Stimulated activated CD4-positive, alpha-beta T cell treated with anti-CD3 and anti-CD28 coated beads, Interleukin-12 subunit alpha, Interleukin-12 subunit beta, amount 100 ng/mL, for 48 hours (primary cell): ENCODE data around the gene FMC1.

Experiments used
- DNase-seq, 3 donors: peaks; one replicate each; pipeline ENCODE4 v3.0.0-alpha.2; 2020; ENCODE audit warnings: low read depth in 2 of 3, low spot score in 1 of 3

The FMC1 gene

DNA sequence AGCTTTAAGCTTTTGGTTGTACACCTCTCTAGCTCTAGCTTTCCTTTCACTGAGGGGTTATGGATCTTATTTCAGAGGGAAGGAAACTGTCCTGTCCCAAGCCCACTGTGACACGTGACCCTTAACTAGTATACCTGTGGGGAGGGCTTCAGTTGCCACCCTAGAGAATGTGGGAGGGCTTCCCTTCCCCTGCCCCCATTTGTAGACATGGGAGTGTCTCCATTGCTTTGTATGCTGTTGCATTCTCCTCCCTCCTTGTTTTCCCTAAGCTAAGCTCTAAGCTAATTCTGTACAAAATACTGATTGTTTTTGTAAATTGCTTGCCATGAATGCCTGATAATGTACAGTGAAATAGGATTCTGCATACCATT, 29.8 kb downstream of the FMC1 start:
- DNase-seq: no peak

DNA sequence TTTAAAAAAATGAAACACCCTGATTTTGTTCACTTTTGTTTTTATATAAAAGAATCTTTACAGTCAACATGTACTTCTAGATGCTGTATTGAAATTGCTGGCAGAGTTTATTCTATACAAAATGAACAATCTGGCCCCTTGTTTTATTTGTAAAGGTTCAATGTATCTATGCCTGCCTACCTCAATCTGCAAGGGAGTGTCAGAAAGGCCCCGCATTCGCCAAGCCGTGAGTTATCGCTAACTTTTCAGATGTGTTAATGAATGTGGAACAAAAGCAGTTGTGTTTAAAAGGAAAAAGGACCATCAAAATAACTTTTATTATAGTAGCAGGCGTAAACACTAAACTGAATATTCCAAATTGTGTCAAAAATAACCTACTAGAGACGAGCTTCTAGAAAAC, 33.1 kb downstream of the FMC1 start:
- DNase-seq: no peak

DNA sequence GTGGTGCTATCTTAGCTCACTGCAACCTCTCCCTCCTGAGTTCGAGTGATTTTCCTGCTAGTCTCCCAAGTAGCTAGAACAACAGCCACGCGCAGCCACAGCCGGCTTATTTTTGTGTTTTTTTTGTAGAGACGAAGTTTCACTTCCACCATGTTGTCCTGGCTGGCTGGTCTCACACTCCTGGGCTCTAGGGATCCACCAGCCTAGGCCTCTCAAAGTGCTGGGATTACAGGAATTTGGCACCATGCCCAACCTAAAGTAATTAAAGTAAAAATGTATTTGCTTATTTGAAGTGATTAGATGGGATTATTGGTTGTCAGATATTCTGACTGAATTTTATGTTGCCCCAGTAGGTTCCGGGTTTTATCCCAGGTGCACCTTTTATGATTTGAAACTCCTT, 41.3 kb downstream of the FMC1 start:
- DNase-seq: no peak

DNA sequence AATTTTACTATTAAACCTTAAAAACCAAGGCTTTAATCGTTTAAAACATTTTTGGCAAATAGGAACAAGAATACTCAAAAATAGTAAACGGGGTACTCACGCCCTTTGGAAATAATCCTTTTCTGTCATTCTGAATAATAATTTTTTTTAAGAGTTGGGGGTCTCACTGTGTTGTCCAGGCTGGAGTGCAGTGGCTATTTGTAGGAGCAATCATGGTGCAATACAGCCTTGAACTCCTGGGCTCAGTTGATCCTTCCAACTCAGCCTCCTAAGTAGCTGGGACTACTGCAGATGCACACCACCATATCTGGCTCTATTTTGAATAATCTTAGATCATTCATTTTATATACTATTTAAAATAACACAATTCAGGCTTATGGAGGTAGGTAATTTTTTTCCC, 43.5 kb downstream of the FMC1 start:
- DNase-seq: no peak

GRCh38 chr7:139387594-139387993, 46.5 kb downstream of the FMC1 start:
- DNase-seq: no peak

DNA sequence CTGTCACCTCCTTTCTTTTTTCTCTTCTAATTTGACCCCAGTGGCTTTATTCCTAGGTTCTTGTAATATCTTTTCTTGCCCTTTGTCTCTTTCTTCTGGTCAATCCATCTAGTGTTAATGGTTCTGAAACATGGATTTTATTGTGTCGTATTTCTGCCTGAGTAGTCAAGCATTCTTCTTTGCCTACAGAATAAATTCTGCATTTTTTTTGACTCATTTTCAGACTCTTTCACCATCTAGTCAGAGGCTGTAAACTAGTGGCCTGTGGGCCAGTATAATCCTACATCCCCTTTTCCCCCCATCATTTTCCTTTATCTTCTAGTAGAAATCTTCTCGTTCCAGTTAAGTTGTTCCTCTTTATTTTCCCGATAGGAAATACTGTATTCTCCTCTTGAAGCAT, 48.0 kb downstream of the FMC1 start:
- no peak for DNase-seq

- DNase-seq: no peak
These were observed 48.6 kb downstream of the FMC1 start for GRCh38 chr7:139389774-139390173.

- no peak for DNase-seq
These were observed 52.6 kb downstream of the FMC1 start for GRCh38 chr7:139393621-139394211.

- no peak for DNase-seq
These were observed 53.4 kb downstream of the FMC1 start for GRCh38 chr7:139394540-139394939.
